ENCODE results near the gene MRAP. TPM values are rescaled to one million over a fixed set of nuclear protein-coding genes. Genes with fewer than 3 reads are reported as not detected.

The MRAP gene
- total and polyA plus RNA-seq, 9 of the 15 experiments (the other 6 are each of a cell fraction or from before 2014, with no cell fraction given), result 0.63 to 2.3 TPM; not detected in 7

- Histone ChIP-seq H3K36me3 (ENCODE audit: control insufficient read depth, insufficient read depth, low read length) (peaks cover 100% of the 10 kb centered on the region), H3K4me3 (no peak overlapping the region), H3K27ac (ENCODE audit: extremely low read depth, low read depth, low read length) (no peak overlapping the region), H2AFZ (ENCODE audit: low read depth, low read length) (no peak overlapping the region), H3K27me3 (ENCODE audit: control insufficient read depth in 2 of 2, insufficient read depth in 2 of 2, low read length in 2 of 2) (no peaks in the 10 kb centered on the region), H3K9ac (ENCODE audit: insufficient read depth in 1 of 2, low read depth in 2 of 2, low read length in 2 of 2) (no peak overlapping the region), H3K9me3 (replicated peaks; ENCODE audit: control insufficient read depth, insufficient read depth, low read depth, low read length) (no peaks in the 10 kb centered on the region; the same call in 1 of the 2 replicates), H3K4me1 (replicated peaks in 1 of 2; ENCODE audit: control insufficient read depth in 2 of 2, insufficient read depth in 2 of 2, low read length in 2 of 2) (no peaks in the 10 kb centered on the region), H4K20me1 (replicated peaks; ENCODE audit: control insufficient read depth, insufficient read depth, low read length) (no peaks in the 10 kb centered on the region), H3K79me2 (ENCODE audit: control insufficient read depth, insufficient read depth, low read length) (no peaks in the 10 kb centered on the region), H3K4me2 (ENCODE audit: insufficient read depth, low read length) (no peak overlapping the region), H3K9me1 (ENCODE audit: control insufficient read depth, insufficient read depth, low read length) (no peaks in the 10 kb centered on the region)
- ChIA-PET CTCF (ENCODE audit: low intra/inter-chr PET ratio) (no interaction called here), POLR2A (interaction anchor here (1.0 kb wide), 1 partner anchor 25 kb away, joined by 3 read pairs; no protein-coding TSS in a partner anchor)
- ATAC-seq (no peak), DNase-seq (ENCODE audit: extremely low read depth in 1 of 4, low spot score in 3 of 4) (no peak), FAIRE-seq (no peak)
- BruUV-seq (replicated peaks), result no TSS peak
- intact Hi-C loops (cut with micrococcal nuclease), result no loop called here
- WGBS (ENCODE audit: insufficient coverage, low coverage, missing lambda C conversion rate), result 97% methylated on average over 14 of the region's 16 CpGs
- TF ChIP-seq ILF3 (IDR thresholded peaks at IDR 0.05; ENCODE audit: borderline replicate concordance) (no peak), KAT2B (IDR thresholded peaks at IDR 0.05; ENCODE audit: low read depth, low read length) (no peak), ZNF699 (CRISPR knock-in tag; IDR thresholded peaks at IDR 0.05; ENCODE audit: insufficient replicate concordance) (no peak), ZNF24 (IDR thresholded peaks at IDR 0.05) (no peak), MYBL2 (IDR thresholded peaks at IDR 0.05; ENCODE audit: low read depth) (no peak), MYBL2 (CRISPR knock-in tag; IDR thresholded peaks at IDR 0.05; ENCODE audit: borderline replicate concordance) (no peak), CHAMP1 (IDR thresholded peaks at IDR 0.05) (no peak), ZNF41 (CRISPR knock-in tag; conservative IDR thresholded peaks at IDR 0.05) (no peak), ZNF395 (CRISPR knock-in tag; IDR thresholded peaks at IDR 0.05) (no peak), EP300 (IDR thresholded peaks at IDR 0.05; ENCODE audit: low read length) (no peak), CGGBP1 (CRISPR knock-in tag; IDR thresholded peaks at IDR 0.05) (no peak), BMI1 (IDR thresholded peaks at IDR 0.05; ENCODE audit: low read length) (no peak), HMG20B (CRISPR knock-in tag; IDR thresholded peaks at IDR 0.05) (no peak)
- in situ Hi-C loops (cut with MboI), result no loop called here
Measured at GRCh38 chr21:32350211-32350980, 51.7 kb downstream of the MRAP start.

Measured in K562 (cell line).